HCT116 (cell line): ENCODE data around the gene CSNK1E.

Source experiments
- EZH2 ChIP-seq: fragments of 200-600 bp; sonication (generic); IDR thresholded peaks from 2 replicates; pipeline ENCODE4 v1.6.1; 2017; ENCODE audit warnings: antibody characterized with exemption, mixed run types
- JUND ChIP-seq: IDR thresholded peaks from 2 replicates; pipeline ENCODE4 v1.6.1; 2012
- POLR2A ChIP-seq: IDR thresholded peaks from 2 replicates; pipeline ENCODE4 v1.7.0; 2011; ENCODE audit warnings: borderline replicate concordance; ENCODE audit not compliant: insufficient read depth, insufficient read length; ENCODE audit errors: extremely low read depth
- POLR2AphosphoS5 ChIP-seq: IDR thresholded peaks from 2 replicates; pipeline ENCODE4 v1.6.1; 2011; ENCODE audit warnings: mild to moderate bottlenecking, low read depth, low read length, moderate library complexity
- RAD21 ChIP-seq: IDR thresholded peaks from 2 replicates; pipeline ENCODE4 v1.6.1; 2012; ENCODE audit warnings: low read depth, mild to moderate bottlenecking
- SIN3A ChIP-seq: IDR thresholded peaks from 2 replicates; pipeline ENCODE4 v1.6.1; 2012; ENCODE audit warnings: low read depth
- ZFX ChIP-seq: fragments of 450-650 bp; IDR thresholded peaks from 2 replicates; pipeline ENCODE4 v1.6.1; 2017
- TF ChIP-seq, protein P1 (sequence below), 3 experiments: fragments of 200-600 bp in 1 of 3; sonication (generic) in 1 of 3; IDR thresholded peaks in 2 of 3; conservative IDR thresholded peaks in 1 of 3; 2 replicates each; pipeline ENCODE4 v1.5.1; 2012 to 2017; ENCODE audit warnings: low read depth in 2 of 3, low read length in 2 of 3, antibody characterized with exemption in 1 of 3, borderline replicate concordance in 1 of 3, control low read depth in 1 of 3, mild to moderate bottlenecking in 1 of 3, mixed read lengths in 1 of 3, mixed run types in 1 of 3, moderate library complexity in 1 of 3; ENCODE audit not compliant: insufficient read depth in 1 of 3
- TF ChIP-seq, protein P2 (sequence below): IDR thresholded peaks from 2 replicates; pipeline ENCODE4 v1.6.1; 2012
- TF ChIP-seq, protein P3 (sequence below): IDR thresholded peaks from 2 replicates; pipeline ENCODE4 v1.6.1; 2011; ENCODE audit warnings: mild to moderate bottlenecking, low read length, moderate library complexity; ENCODE audit not compliant: insufficient replicate concordance; ENCODE audit errors: extremely low read depth
- TF ChIP-seq, protein P4 (sequence below): IDR thresholded peaks from 2 replicates; pipeline ENCODE4 v1.6.1; 2012; ENCODE audit warnings: low read depth

DNA sequence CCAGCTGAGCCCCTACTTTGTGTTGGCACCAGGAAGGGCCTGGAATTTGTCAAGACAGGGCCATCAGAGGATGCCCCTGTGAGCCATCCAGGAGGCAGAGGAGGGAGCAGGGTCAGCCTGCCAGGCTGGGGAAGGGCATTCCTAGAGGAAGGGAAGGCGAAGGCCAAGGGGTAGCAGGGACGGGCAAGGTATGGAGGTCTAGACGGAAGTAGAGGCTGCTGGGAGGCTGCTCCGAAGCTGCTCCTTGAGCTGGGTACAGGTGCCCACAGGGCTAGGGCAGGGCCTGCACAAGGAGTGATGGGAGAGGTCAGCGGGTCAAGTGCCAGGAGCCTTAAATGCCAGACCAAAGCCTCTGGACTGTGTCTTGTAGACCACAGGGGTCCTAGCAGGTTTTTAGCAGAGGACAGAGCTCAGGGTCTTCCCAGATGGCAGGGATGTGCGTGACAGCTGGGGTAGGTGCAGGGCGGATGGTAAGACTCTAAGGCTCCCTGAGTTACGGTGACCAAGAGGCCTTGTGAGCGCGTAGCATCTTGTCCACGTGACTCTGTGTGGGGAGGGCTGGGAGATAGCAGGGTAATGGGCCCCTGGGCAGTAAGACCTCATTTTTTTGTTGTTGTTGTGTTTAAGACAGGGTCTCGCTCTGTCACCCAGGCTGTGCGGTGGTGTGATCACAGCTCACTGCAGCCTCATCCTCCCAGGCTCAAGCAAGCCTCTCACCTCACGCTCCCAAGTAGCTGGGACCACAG, 31.7 kb upstream of the CSNK1E start:
- TF ChIP-seq POLR2AphosphoS5 (no peak), EZH2 (no peak), RAD21 (no peak), POLR2A (no peak), SIN3A (no peak), ZFX (no peak), JUND (no peak)
- TF ChIP-seq, protein P1, sequence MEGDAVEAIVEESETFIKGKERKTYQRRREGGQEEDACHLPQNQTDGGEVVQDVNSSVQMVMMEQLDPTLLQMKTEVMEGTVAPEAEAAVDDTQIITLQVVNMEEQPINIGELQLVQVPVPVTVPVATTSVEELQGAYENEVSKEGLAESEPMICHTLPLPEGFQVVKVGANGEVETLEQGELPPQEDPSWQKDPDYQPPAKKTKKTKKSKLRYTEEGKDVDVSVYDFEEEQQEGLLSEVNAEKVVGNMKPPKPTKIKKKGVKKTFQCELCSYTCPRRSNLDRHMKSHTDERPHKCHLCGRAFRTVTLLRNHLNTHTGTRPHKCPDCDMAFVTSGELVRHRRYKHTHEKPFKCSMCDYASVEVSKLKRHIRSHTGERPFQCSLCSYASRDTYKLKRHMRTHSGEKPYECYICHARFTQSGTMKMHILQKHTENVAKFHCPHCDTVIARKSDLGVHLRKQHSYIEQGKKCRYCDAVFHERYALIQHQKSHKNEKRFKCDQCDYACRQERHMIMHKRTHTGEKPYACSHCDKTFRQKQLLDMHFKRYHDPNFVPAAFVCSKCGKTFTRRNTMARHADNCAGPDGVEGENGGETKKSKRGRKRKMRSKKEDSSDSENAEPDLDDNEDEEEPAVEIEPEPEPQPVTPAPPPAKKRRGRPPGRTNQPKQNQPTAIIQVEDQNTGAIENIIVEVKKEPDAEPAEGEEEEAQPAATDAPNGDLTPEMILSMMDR (IDR thresholded peaks at IDR 0.05 in 2 of 3, conservative IDR thresholded peaks at IDR 0.05 in 1 of 3; ENCODE audit: borderline replicate concordance in 1 of 3, insufficient read depth in 1 of 3, low read depth in 2 of 3, low read length in 2 of 3) = no peak
- TF ChIP-seq, protein P2, sequence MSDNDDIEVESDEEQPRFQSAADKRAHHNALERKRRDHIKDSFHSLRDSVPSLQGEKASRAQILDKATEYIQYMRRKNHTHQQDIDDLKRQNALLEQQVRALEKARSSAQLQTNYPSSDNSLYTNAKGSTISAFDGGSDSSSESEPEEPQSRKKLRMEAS = no peak
- TF ChIP-seq, protein P3, sequence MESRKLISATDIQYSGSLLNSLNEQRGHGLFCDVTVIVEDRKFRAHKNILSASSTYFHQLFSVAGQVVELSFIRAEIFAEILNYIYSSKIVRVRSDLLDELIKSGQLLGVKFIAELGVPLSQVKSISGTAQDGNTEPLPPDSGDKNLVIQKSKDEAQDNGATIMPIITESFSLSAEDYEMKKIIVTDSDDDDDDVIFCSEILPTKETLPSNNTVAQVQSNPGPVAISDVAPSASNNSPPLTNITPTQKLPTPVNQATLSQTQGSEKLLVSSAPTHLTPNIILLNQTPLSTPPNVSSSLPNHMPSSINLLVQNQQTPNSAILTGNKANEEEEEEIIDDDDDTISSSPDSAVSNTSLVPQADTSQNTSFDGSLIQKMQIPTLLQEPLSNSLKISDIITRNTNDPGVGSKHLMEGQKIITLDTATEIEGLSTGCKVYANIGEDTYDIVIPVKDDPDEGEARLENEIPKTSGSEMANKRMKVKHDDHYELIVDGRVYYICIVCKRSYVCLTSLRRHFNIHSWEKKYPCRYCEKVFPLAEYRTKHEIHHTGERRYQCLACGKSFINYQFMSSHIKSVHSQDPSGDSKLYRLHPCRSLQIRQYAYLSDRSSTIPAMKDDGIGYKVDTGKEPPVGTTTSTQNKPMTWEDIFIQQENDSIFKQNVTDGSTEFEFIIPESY = no peak
- TF ChIP-seq, protein P4, sequence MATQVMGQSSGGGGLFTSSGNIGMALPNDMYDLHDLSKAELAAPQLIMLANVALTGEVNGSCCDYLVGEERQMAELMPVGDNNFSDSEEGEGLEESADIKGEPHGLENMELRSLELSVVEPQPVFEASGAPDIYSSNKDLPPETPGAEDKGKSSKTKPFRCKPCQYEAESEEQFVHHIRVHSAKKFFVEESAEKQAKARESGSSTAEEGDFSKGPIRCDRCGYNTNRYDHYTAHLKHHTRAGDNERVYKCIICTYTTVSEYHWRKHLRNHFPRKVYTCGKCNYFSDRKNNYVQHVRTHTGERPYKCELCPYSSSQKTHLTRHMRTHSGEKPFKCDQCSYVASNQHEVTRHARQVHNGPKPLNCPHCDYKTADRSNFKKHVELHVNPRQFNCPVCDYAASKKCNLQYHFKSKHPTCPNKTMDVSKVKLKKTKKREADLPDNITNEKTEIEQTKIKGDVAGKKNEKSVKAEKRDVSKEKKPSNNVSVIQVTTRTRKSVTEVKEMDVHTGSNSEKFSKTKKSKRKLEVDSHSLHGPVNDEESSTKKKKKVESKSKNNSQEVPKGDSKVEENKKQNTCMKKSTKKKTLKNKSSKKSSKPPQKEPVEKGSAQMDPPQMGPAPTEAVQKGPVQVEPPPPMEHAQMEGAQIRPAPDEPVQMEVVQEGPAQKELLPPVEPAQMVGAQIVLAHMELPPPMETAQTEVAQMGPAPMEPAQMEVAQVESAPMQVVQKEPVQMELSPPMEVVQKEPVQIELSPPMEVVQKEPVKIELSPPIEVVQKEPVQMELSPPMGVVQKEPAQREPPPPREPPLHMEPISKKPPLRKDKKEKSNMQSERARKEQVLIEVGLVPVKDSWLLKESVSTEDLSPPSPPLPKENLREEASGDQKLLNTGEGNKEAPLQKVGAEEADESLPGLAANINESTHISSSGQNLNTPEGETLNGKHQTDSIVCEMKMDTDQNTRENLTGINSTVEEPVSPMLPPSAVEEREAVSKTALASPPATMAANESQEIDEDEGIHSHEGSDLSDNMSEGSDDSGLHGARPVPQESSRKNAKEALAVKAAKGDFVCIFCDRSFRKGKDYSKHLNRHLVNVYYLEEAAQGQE = no peak
